ENCODE results near the gene DNAJC7. TPM values are rescaled to one million over a fixed set of nuclear protein-coding genes. Genes with fewer than 3 reads are reported as not detected.

The DNAJC7 gene
- total and polyA plus RNA-seq, 9 of the 15 experiments (the other 6 are each of a cell fraction or from before 2014, with no cell fraction given): 85.8 to 262 (median 157) TPM

DNA sequence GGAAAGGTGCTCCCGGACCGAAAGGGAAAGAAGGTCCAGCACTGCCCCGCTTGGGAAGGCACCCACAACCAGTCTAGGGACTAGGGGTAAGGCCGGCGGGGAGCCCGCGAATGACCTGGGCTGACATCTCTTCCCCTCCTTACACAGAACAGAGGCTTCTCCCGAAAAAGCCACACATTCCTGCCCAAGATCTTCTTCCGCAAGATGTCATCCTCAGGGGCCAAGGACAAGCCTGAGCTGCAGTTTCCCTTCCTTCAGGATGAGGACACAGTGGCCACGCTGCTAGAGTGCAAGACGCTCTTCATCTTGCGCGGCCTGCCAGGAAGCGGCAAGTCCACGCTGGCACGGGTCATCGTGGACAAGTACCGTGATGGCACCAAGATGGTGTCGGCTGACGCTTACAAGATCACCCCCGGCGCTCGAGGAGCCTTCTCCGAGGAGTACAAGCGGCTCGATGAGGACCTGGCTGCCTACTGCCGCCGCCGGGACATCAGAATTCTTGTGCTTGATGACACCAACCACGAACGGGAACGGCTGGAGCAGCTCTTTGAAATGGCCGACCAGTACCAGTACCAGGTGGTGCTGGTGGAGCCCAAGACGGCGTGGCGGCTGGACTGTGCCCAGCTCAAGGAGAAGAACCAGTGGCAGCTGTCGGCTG lies 49.2 kb downstream of the DNAJC7 start:
- CTCF ChIA-PET (ENCODE audit: low intra/inter-chr PET ratio): no interaction called here
- TF ChIP-seq POLR2A (conservative IDR thresholded peaks at IDR 0.05) (0 out of 2 replicates have a peak, but pooled peaks have one; percentile 8), ASH1L (IDR thresholded peaks at IDR 0.05; ENCODE audit: borderline replicate concordance, low read depth, partially characterized antibody) (no peak), POLR2AphosphoS5 (IDR thresholded peaks at IDR 0.05; ENCODE audit: control insufficient read depth, insufficient read depth, low read depth, low read length) (0 out of 2 replicates have a peak, but pooled peaks have one; percentile 9), ETV5 (CRISPR knock-in tag; IDR thresholded peaks at IDR 0.05; ENCODE audit: low read depth) (no peak), ZNF785 (CRISPR knock-in tag; IDR thresholded peaks at IDR 0.05) (no peak), RBFOX2 (IDR thresholded peaks at IDR 0.05; ENCODE audit: low read depth, low read length) (0 out of 2 replicates have a peak, but pooled peaks have one; percentile 33), CBX1 (IDR thresholded peaks at IDR 0.05; ENCODE audit: low read depth) (0 out of 2 replicates have a peak, but pooled peaks have one; percentile 15), NR1H2 (CRISPR knock-in tag; IDR thresholded peaks at IDR 0.05) (no peak), POLR2G (IDR thresholded peaks at IDR 0.05; ENCODE audit: low read depth, low read length) (peak; percentile 73), COPS2 (conservative IDR thresholded peaks at IDR 0.05) (no peak), BRD4 (IDR thresholded peaks at IDR 0.05) (no peak), FOXK2 (conservative IDR thresholded peaks at IDR 0.05 in 1 of 2, IDR thresholded peaks at IDR 0.05 in 1 of 2; ENCODE audit: low read depth in 2 of 2) (no peak), ZFX (CRISPR knock-in tag; IDR thresholded peaks at IDR 0.05) (no peak), ZKSCAN3 (CRISPR knock-in tag; IDR thresholded peaks at IDR 0.05) (no peak), RBM39 (optimal IDR thresholded peaks at IDR 0.05; ENCODE audit: low read depth, low read length) (no peak), FIP1L1 (IDR thresholded peaks at IDR 0.05; ENCODE audit: low read depth, low read length, poor library complexity, severe bottlenecking) (peak; percentile 5), CREB1 (IDR thresholded peaks at IDR 0.05) (no peak), CREB1 (CRISPR knock-in tag; IDR thresholded peaks at IDR 0.05) (no peak)
- TF ChIP-seq, protein P1, sequence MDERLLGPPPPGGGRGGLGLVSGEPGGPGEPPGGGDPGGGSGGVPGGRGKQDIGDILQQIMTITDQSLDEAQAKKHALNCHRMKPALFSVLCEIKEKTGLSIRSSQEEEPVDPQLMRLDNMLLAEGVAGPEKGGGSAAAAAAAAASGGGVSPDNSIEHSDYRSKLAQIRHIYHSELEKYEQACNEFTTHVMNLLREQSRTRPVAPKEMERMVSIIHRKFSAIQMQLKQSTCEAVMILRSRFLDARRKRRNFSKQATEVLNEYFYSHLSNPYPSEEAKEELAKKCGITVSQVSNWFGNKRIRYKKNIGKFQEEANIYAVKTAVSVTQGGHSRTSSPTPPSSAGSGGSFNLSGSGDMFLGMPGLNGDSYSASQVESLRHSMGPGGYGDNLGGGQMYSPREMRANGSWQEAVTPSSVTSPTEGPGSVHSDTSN (CRISPR knock-in tag; IDR thresholded peaks at IDR 0.05; ENCODE audit: low read depth): no peak
- TF ChIP-seq, protein P1 (tag; conservative IDR thresholded peaks at IDR 0.05; ENCODE audit: low read depth): no peak

More for the DNA sequence above, 49.2 kb downstream of the DNAJC7 start:
- Histone ChIP-seq H3K9me3 (replicated peaks; ENCODE audit: control insufficient read depth, insufficient read depth, low read depth, low read length) (no peaks in the 10 kb centered on the region; the same call in 1 of the 2 replicates), H3K4me2 (ENCODE audit: insufficient read depth, low read length) (peak overlapping the region; percentile 96; the same call in 1 of the 2 replicates), H3K4me1 (replicated peaks in 1 of 2; ENCODE audit: control insufficient read depth in 2 of 2, insufficient read depth in 2 of 2, low read length in 2 of 2) (peaks cover 10 to 37% of the 10 kb centered on the region in 2 experiments; a peak in 4 of 5 replicates), H3K9ac (ENCODE audit: insufficient read depth in 1 of 2, low read depth in 2 of 2, low read length in 2 of 2) (peak overlapping the region; percentile 88 to 93; a peak in 2 of 4 replicates), H3K27me3 (ENCODE audit: control insufficient read depth in 2 of 2, insufficient read depth in 2 of 2, low read length in 2 of 2) (no peaks in the 10 kb centered on the region), H2AFZ (ENCODE audit: low read depth, low read length) (no peak overlapping the region), H3K36me3 (ENCODE audit: control insufficient read depth, insufficient read depth, low read length) (peaks cover 41% of the 10 kb centered on the region; the same call in 2 of the 3 replicates), H3K4me3 (peak overlapping the region; percentile 95; the same call in 1 of the 2 replicates), H3K9me1 (ENCODE audit: control insufficient read depth, insufficient read depth, low read length) (peaks cover 3% of the 10 kb centered on the region), H3K27ac (ENCODE audit: extremely low read depth, low read depth, low read length) (no peak overlapping the region; the same call in 2 of the 3 replicates), H3K79me2 (ENCODE audit: control insufficient read depth, insufficient read depth, low read length) (peaks cover 16% of the 10 kb centered on the region), H4K20me1 (replicated peaks; ENCODE audit: control insufficient read depth, insufficient read depth, low read length) (no peaks in the 10 kb centered on the region; the same call in 1 of the 2 replicates)
- POLR2A ChIA-PET: interaction anchor here (0.6 to 1.9 kb wide), 6 partner anchors 9 to 21 kb away, joined by 3 to 8 read pairs (median 4); no protein-coding TSS in a partner anchor
- intact Hi-C loops (cut with micrococcal nuclease): loop anchor here (5.0 kb wide), 1 partner anchor 59 kb away; no protein-coding TSS in a partner anchor
- FAIRE-seq: no peak
- ATAC-seq: no peak
- no peak for DNase-seq (ENCODE audit: extremely low read depth in 1 of 4, low spot score in 3 of 4)
- in situ Hi-C loops (cut with MboI): no loop called here
- WGBS (ENCODE audit: insufficient coverage, low coverage, missing lambda C conversion rate): 95% methylated on average over 23 of the region's 37 CpGs
- BruUV-seq (replicated peaks): no TSS peak
